GM19463 (cell line): ENCODE measurements around the gene CLEC6A.
"Not testable (repeated sequence)": the region's sequence is repeated elsewhere in the genome, so short reads cannot be mapped to it uniquely, and the experiment has no call there.

ENCODE experiments used
- ATAC-seq: cut with Tn5 transposase; IDR thresholded peaks from one replicate; pipeline ENCODE4 v1.9.1; 2021; ENCODE audit warnings: mild to moderate bottlenecking, moderate library complexity; ENCODE audit not compliant: unreplicated experiment

Gene CLEC6A

GRCh38 chr12:8493084-8493483 is 37.3 kb downstream of the CLEC6A start:
- peak; percentile 99 for ATAC-seq

GRCh38 chr12:8495671-8496070 is 39.9 kb downstream of the CLEC6A start:
- not testable (repeated sequence) for ATAC-seq

GRCh38 chr12:8496074-8496473 is 40.3 kb downstream of the CLEC6A start:
- not testable (repeated sequence) for ATAC-seq

GRCh38 chr12:8499616-8500015 is 43.9 kb downstream of the CLEC6A start:
- ATAC-seq, result no peak

GRCh38 chr12:8501720-8502119 is 46.0 kb downstream of the CLEC6A start:
- ATAC-seq, result no peak

DNA sequence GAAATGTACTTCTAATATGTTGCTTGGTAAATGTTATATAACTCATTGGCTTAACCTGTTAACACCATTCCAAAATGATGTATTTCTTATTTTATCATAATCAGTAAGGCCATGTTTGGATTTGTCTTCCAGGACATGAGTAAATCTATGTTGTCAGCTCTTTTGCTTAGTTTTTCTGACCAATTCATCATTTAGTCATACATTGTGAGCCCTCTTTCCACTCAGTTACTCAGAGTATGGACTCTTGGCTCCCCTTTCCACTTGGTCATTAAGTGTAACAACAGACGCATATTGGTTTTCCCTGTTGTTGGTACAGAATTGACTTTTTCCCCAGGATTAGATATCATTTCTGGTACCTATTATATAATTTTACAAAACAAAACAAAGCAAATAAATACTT is 48.6 kb downstream of the CLEC6A start:
- ATAC-seq, result no peak

GRCh38 chr12:8507596-8507995 is 51.8 kb downstream of the CLEC6A start:
- no peak for ATAC-seq

DNA sequence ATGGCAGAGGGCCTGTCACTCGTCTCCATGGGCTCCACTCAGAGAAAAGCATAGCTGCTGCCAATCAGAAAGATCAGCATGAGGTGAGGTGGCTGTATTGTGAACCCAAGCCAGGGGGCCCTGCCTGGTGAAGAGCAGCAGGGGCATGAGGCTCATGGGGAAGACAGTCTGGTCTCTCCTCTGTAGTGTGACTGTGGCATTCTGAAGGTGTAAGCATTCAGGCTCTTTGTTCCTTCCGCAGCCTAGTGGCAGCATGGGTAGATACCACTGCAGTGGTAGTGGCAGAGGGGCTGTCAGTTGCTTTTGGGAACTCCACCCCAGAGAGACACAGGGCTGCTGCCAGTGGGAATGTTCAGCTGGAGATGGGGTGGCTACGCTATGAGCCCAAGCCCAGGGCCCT is 52.5 kb downstream of the CLEC6A start:
- ATAC-seq, result no peak

GRCh38 chr12:8508910-8509841 is 53.4 kb downstream of the CLEC6A start:
- ATAC-seq, result no peak

GRCh38 chr12:8513256-8513655 is 57.5 kb downstream of the CLEC6A start, which contains the start of gene CLEC4D:
TSS of gene CLEC4D (plus strand) at chr12:8513503. CDS start at chr12:8513733, 230 bp downstream.
- ATAC-seq, result no peak

- no peak for ATAC-seq
Measured at GRCh38 chr12:8517971-8518370, 62.2 kb downstream of the CLEC6A start.

DNA sequence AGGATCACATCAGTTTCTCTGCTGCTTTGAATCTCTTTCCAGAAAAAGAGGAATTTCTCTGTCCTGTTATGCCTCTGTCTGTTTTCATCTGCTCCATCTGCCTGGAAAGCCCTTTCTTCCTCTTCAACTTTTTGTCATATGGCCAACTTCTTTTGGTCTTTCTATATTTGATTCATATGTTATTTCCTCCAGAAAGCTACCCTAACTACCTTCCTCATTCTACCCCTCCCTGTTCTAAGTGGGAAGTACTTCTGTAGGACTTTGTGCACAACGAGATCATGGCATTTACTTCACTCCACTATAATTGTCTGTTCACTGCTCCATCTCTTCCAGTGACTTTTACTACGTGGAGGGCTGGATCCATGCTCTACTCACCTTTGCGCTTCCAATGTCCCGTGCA is 63.4 kb downstream of the CLEC6A start:
- ATAC-seq, result no peak

DNA sequence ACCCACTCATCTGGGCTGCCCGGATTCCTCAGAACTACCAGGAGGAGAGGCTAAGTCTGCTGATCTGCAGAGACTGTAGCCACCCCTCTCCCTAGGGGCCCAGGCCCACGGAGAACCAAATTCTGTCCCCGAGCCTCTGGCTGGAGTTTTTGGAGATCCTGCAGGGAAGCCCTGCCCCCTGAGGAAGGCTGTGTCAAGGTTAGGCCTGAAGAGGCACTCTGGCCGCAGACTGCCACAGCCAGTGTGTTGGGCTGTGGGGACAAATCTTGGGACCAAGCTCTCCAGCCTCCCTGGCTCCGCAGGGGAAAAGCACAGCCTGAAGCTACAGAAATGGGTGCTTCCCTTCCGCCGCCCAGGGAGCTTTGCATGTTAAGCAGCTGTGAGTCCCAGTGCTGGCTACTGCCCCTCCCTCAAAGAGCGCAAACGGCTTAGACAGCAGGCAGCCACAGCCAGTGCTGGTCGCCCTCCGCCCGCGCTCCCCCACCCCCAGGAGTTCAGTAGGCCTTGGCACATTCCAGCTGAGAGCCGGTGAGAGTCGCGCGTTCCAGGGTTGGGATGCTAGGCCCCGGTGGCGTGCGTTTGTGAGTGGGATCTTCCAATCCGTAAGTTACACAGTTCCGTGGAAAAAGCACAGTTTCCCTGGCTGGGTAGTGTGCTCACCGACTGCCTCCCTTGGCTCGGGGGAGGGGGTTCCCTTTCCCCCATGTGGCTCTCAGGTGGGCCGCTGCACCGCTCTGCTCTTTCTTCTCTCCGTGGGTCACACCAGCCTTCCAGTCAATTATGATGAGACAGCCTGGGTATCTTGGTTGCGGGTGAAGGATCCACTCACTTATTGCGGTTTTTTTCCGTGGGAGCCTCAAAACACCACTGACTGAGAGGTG is 71.7 kb downstream of the CLEC6A start:
- no peak for ATAC-seq
